ENCODE data around the gene GABPB1.

Gene GABPB1

GRCh38 chr15:50281427-50281826 lies 73.6 kb downstream of the GABPB1 start:
- FAIRE-seq (no peak), DNase-seq (ENCODE audit: insufficient read length, low spot score) (no peak)

GRCh38 chr15:50280271-50280670 lies 74.7 kb downstream of the GABPB1 start:
- FAIRE-seq, result no peak
- DNase-seq (ENCODE audit: insufficient read length, low spot score), result no peak

GRCh38 chr15:50278496-50278895 lies 76.5 kb downstream of the GABPB1 start:
- no peak for FAIRE-seq
- DNase-seq (ENCODE audit: insufficient read length, low spot score), result no peak

- no peak for FAIRE-seq
- DNase-seq (ENCODE audit: insufficient read length, low spot score), result no peak
Measured at GRCh38 chr15:50277370-50277769, 77.6 kb downstream of the GABPB1 start.

- DNase-seq (ENCODE audit: insufficient read length, low spot score), result no peak
- no peak for FAIRE-seq
Measured at GRCh38 chr15:50275908-50276307, 79.1 kb downstream of the GABPB1 start.

- DNase-seq (ENCODE audit: insufficient read length, low spot score) (no peak), FAIRE-seq (no peak)
Measured at GRCh38 chr15:50275091-50275490, 79.9 kb downstream of the GABPB1 start.

- DNase-seq (ENCODE audit: insufficient read length, low spot score) (no peak), FAIRE-seq (no peak)
Measured at GRCh38 chr15:50267577-50267976, 87.4 kb downstream of the GABPB1 start.

GRCh38 chr15:50265620-50266019 lies 89.4 kb downstream of the GABPB1 start, which contains the start of gene HDC:
Gene HDC (minus strand): TSS chr15:50265726. CDS start chr15:50265623, 103 bp downstream.
- no peak for DNase-seq (ENCODE audit: insufficient read length, low spot score)
- no peak for FAIRE-seq

- no peak for FAIRE-seq
- DNase-seq (ENCODE audit: insufficient read length, low spot score), result no peak
Measured at GRCh38 chr15:50262533-50262932, 92.5 kb downstream of the GABPB1 start.

- DNase-seq (ENCODE audit: insufficient read length, low spot score) (no peak), FAIRE-seq (no peak)
Measured at GRCh38 chr15:50261981-50262380, 93.0 kb downstream of the GABPB1 start.

- FAIRE-seq (no peak), DNase-seq (ENCODE audit: insufficient read length, low spot score) (no peak)
Measured at GRCh38 chr15:50260969-50261496, 94.0 kb downstream of the GABPB1 start.

- DNase-seq (ENCODE audit: insufficient read length, low spot score) (no peak), FAIRE-seq (no peak)
Measured at GRCh38 chr15:50259276-50259675, 95.7 kb downstream of the GABPB1 start.

GRCh38 chr15:50257924-50258323 lies 97.1 kb downstream of the GABPB1 start:
- peak; percentile 45 for DNase-seq (ENCODE audit: insufficient read length, low spot score)
- FAIRE-seq, result no peak

- FAIRE-seq (no peak), DNase-seq (ENCODE audit: insufficient read length, low spot score) (no peak)
Measured at GRCh38 chr15:50257332-50257731, 97.7 kb downstream of the GABPB1 start.

- FAIRE-seq, result no peak
- no peak for DNase-seq (ENCODE audit: insufficient read length, low spot score)
Measured at GRCh38 chr15:50256188-50257041, 98.6 kb downstream of the GABPB1 start.

GRCh38 chr15:50252556-50252955 lies 102.4 kb downstream of the GABPB1 start:
- FAIRE-seq, result no peak

GRCh38 chr15:50251638-50252182 lies 103.3 kb downstream of the GABPB1 start:
- no peak for FAIRE-seq
- DNase-seq (ENCODE audit: insufficient read length, low spot score), result no peak

More at GRCh38 chr15:50252556-50252955, 102.4 kb downstream of the GABPB1 start:
- DNase-seq (ENCODE audit: insufficient read length, low spot score), result no peak

GRCh38 chr15:50250760-50251394 lies 104.1 kb downstream of the GABPB1 start:
- FAIRE-seq (no peak), DNase-seq (ENCODE audit: insufficient read length, low spot score) (no peak)

GRCh38 chr15:50249704-50250103 lies 105.3 kb downstream of the GABPB1 start:
- no peak for DNase-seq (ENCODE audit: insufficient read length, low spot score)
- FAIRE-seq, result no peak

GRCh38 chr15:50248994-50249582 lies 105.9 kb downstream of the GABPB1 start:
- FAIRE-seq (no peak), DNase-seq (ENCODE audit: insufficient read length, low spot score) (no peak)
